Adrenal gland (tissue), 12 donors: Measurements from ENCODE around the gene MTA3. TPM values are rescaled to one million over a fixed set of nuclear protein-coding genes. Genes with fewer than 3 reads are reported as not detected.
A peak's percentile ranks its signal among the peaks of the same experiment; 100 is the strongest.

Source experiments
- DNase-seq, 7 donors: peaks; one replicate each; pipeline ENCODE4 v3.0.0-alpha.2; 2019 to 2020
- H3K27ac ChIP-seq, 5 donors: fragments of 200-600 bp; sonication (generic) in 4 of 5; 1 replicate in 3 of 5; 2 replicates in 2 of 5; pipeline versions ENCODE4 v1.5.1 to v1.8.0; 2016 to 2020; ENCODE audit warnings: mild to moderate bottlenecking in 1 of 5
- H3K27me3 ChIP-seq: fragments of 200-600 bp; 2 replicates; pipeline ENCODE4 v1.8.0; 2021
- H3K36me3 ChIP-seq, 2 donors: fragments of 200-600 bp; replicated peaks in 1 of 2; 1 replicate in 1 of 2; 2 replicates in 1 of 2; pipeline versions ENCODE4 v1.5.1 to v1.8.0; 2018 to 2022
- H3K4me1 ChIP-seq, 2 donors: fragments of 200-600 bp; replicated peaks in 1 of 2; 1 replicate in 1 of 2; 2 replicates in 1 of 2; pipeline versions ENCODE4 v1.5.1 to v1.8.0; 2018 to 2021
- H3K4me3 ChIP-seq, 4 donors: fragments of 200-600 bp; sonication (generic) in 3 of 4; one replicate each; pipeline ENCODE4 v1.5.1; 2016 to 2018
- H3K9me3 ChIP-seq, 3 donors: fragments of 200-600 bp; sonication (generic) in 1 of 3; replicated peaks in 1 of 3; 1 replicate in 2 of 3; 2 replicates in 1 of 3; pipeline versions ENCODE4 v1.5.1 to v1.8.0; 2016 to 2021
- POLR2A ChIP-seq, 2 donors: fragments of 450-650 bp; IDR thresholded peaks; one replicate each; pipeline ENCODE4 v1.6.1; 2017; ENCODE audit warnings: antibody characterized with exemption in 2 of 2, mild to moderate bottlenecking in 2 of 2, moderate library complexity in 1 of 2
- WGBS, 4 donors: extraction: QIAGEN DNeasy Blood & Tissue Kit in 2 of 4; methylation state at CpG; one replicate each; pipeline versions ENCODE4 v1.1.5 to v1.1.7; 2013 to 2017; 5-methylcytosine and 5-hydroxymethylcytosine counted together
- intact Hi-C, 2 donors: fragments of 100-400 bp; cut with DNase I; formaldehyde crosslinking; loops; one replicate each; pipeline versions ENCODE4 v1.14.1 to v1.15.0; 2022 to 2023
- polyA plus RNA-seq, 3 donors: library from polyadenylated mRNA; stranded (reverse); fragments of 200-250 nt in 2 of 3; fragments of 350-450 nt in 1 of 3; fragmentation: Illumina TruSeq in 1 of 3; extraction: RNeasy Lipid Tissue Mini Kit (QIAGEN cat#74804) in 1 of 3; gene quantifications; one replicate each; pipeline ENCODE4 v1.2.3, GENCODE V29; 2013 to 2014
- small RNA-seq, 2 donors: library from RNA; depleted of rRNA; stranded (forward); fragments of <200 nt; gene quantifications; one replicate each; pipeline ENCODE3, GENCODE V24; 2016
- total RNA-seq, 9 donors: library from RNA; depleted of rRNA in 4 of 9; stranded (reverse); fragments of >200 nt in 4 of 9; fragments of 120-200 nt in 1 of 9; fragmentation: NEBNext Ultra II Directional in 1 of 9; extraction: Animal tissue kit (Norgen Biotek cat#: 25700) in 1 of 9; gene quantifications; one replicate each; pipeline versions ENCODE4 v1.1.0 to v1.2.4, GENCODE V29; 2013 to 2023
- TF ChIP-seq, protein P1 (sequence below), 6 experiments: fragments of 450-650 bp in 4 of 6; fragments of 200-600 bp in 2 of 6; sonication (generic) in 1 of 6; IDR thresholded peaks; 1 replicate in 5 of 6; 2 replicates in 1 of 6; pipeline versions ENCODE4 v1.5.1 to v1.8.0; 2016 to 2021; ENCODE audit warnings: antibody characterized with exemption in 6 of 6, mild to moderate bottlenecking in 2 of 6, moderate library complexity in 1 of 6
- donor health status: healthy with polysubstance abuse.
- donor health status: Bipolar disorder and iron deficiency.
- donor health status: DM: yes; HTN: yes; CAD: no.
- donor health status: DM: no; HTN: no; CAD: no.
- donor health status: DM: no; HTN: no; CAD: no.
- donor health status: DM: yes; HTN: yes; CAD: no.

MTA3 gene
- total and polyA plus RNA-seq, 12 donors: 51.5 to 168 (median 91.2) TPM

DNA sequence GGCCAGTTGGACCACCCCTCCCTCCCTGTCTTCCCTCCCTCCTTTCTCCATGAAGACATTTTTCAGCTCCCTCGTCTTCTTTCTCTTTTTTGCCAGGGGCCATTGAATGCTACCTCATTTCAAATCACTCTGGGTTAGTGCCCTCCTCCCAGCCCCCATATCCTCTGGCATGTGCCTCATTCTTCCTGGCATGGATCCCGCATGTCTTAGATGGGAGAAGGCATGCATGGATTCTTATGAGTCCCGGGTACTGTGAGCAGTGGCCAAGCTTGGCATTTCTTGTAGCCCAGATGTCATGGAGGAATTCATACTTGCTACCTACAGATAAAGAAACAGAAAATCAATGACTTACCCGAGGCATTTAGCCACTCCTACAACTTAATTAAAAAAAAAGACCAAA, 232.9 kb downstream of the MTA3 start:
- TF ChIP-seq, protein P1, sequence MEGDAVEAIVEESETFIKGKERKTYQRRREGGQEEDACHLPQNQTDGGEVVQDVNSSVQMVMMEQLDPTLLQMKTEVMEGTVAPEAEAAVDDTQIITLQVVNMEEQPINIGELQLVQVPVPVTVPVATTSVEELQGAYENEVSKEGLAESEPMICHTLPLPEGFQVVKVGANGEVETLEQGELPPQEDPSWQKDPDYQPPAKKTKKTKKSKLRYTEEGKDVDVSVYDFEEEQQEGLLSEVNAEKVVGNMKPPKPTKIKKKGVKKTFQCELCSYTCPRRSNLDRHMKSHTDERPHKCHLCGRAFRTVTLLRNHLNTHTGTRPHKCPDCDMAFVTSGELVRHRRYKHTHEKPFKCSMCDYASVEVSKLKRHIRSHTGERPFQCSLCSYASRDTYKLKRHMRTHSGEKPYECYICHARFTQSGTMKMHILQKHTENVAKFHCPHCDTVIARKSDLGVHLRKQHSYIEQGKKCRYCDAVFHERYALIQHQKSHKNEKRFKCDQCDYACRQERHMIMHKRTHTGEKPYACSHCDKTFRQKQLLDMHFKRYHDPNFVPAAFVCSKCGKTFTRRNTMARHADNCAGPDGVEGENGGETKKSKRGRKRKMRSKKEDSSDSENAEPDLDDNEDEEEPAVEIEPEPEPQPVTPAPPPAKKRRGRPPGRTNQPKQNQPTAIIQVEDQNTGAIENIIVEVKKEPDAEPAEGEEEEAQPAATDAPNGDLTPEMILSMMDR (IDR thresholded peaks at IDR 0.05): no peak
- TF ChIP-seq POLR2A (IDR thresholded peaks at IDR 0.05): no peak
- WGBS, 4 donors: 59 to 73% (median 71%) methylated on average over 4 of the region's 4 CpGs
- Histone ChIP-seq H3K27me3 (no peaks in the 10 kb centered on the region), H3K4me1 (no peaks in the 10 kb centered on the region), H3K27ac (no peak overlapping the region), H3K9me3 (no peaks in the 10 kb centered on the region), H3K4me3 (no peak overlapping the region), H3K36me3 (no peaks in the 10 kb centered on the region)
- DNase-seq: peak in 1 of 7 donors; percentile 42
- intact Hi-C loops: no loop called here

DNA sequence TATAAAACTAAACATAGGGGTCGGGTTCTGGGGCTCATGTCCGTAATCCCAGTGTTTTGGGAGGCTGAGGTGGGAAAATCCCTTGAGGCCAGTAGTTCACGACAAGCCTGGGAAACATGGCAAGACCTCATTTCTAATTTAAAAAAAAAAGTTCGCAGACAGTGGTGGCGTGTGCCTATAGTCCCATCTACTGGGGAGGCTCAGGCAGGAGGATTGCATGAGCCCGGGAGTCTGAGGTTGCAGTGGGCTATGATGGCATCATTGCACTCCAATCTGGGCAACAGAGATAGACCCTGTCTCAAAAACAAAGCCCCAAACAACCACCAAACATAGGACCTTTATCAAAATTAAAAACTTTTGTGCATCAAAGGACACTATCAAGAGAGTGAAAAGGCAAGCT, 233.7 kb downstream of the MTA3 start:
- TF ChIP-seq, protein P1 (IDR thresholded peaks at IDR 0.05): no peak
- no peak for TF ChIP-seq POLR2A (IDR thresholded peaks at IDR 0.05)
- H3K27ac ChIP-seq: no peak overlapping the region
- intact Hi-C loops: no loop called here
- H3K9me3 ChIP-seq: no peaks in the 10 kb centered on the region
- no peak overlapping the region for H3K4me3 ChIP-seq
- no peaks in the 10 kb centered on the region for H3K27me3 ChIP-seq
- H3K4me1 ChIP-seq: no peaks in the 10 kb centered on the region
- H3K36me3 ChIP-seq: no peaks in the 10 kb centered on the region
- DNase-seq: no peak
- whole genome bisulfite sequencing, 4 donors: 81 to 97% (median 93%) methylated on average over 6 of the region's 6 CpGs

DNA sequence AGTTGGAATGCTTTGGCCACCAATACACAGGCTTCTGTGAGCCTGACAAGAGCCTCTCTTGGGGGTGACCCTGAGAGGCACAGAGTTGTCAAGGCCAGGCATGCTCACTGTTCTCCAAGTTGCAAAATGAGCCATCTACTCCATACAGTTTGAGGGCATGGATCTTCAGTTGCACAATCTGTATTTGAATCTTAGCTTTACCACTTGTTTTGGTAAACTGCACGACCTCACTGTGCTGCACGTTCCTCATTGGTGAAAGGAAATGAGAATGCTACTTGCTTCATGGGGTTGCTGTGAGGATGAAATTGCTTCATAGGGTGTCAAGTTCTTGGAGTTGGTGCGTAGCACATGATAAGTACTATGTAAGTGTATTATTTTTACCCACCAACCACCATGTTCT, 235.9 kb downstream of the MTA3 start:
- Histone ChIP-seq H3K4me1 (peaks cover 7 to 8% of the 10 kb centered on the region in 2 donors), H3K27ac (no peak overlapping the region), H3K4me3 (no peak overlapping the region), H3K27me3 (no peaks in the 10 kb centered on the region), H3K36me3 (no peaks in the 10 kb centered on the region), H3K9me3 (no peaks in the 10 kb centered on the region)
- TF ChIP-seq POLR2A (IDR thresholded peaks at IDR 0.05): no peak
- TF ChIP-seq, protein P1 (IDR thresholded peaks at IDR 0.05): no peak
- WGBS, 4 donors: 40 to 57% (median 45%) methylated on average over 1 to 3 of the region's 3 CpGs
- DNase-seq: peak in 3 of 7 donors; percentile 29 to 63 (median 42)
- intact Hi-C loops: no loop called here

GRCh38 chr2:42804891-42805290, 236.5 kb downstream of the MTA3 start:
- Histone ChIP-seq H3K27me3 (no peaks in the 10 kb centered on the region), H3K4me1 (peaks cover 9 to 10% of the 10 kb centered on the region in 2 donors), H3K36me3 (no peaks in the 10 kb centered on the region), H3K9me3 (no peaks in the 10 kb centered on the region), H3K4me3 (no peak overlapping the region), H3K27ac (no peak overlapping the region)
- TF ChIP-seq, protein P1 (IDR thresholded peaks at IDR 0.05): no peak
- no peak for TF ChIP-seq POLR2A (IDR thresholded peaks at IDR 0.05)
- intact Hi-C loops: no loop called here
- DNase-seq: no peak
- 74 to 96% (median 77%) methylated on average over 5 of the region's 5 CpGs for WGBS, 4 donors

Small RNA genes within 50 kb of the gene (small RNA-seq; reads per million reads assigned to genes)
- gene AC074375.1 (0 reads per million in 2 donors), gene RNU6-137P (0 reads per million in 2 donors)

Other genes with a start within 250 kb of the MTA3 start
- 100 to 1,000 TPM; 185 to 446 (median 304) TPM for gene COX7A2L, start 207.4 kb upstream of the MTA3 start, total RNA-seq
- 100 to 1,000 TPM; 124 to 236 (median 167) TPM for gene COX7A2L, start 207.4 kb upstream of the MTA3 start, polyA plus RNA-seq
- gene KCNG3, start 74.7 kb upstream of the MTA3 start, total RNA-seq: 10 to 100 TPM in 2 of 9 donors, 1 to 10 TPM in 7; 1.7 to 16.0 (median 3.7) TPM
- 1 to 10 TPM in 1 of 3 donors, under 1 TPM in 2; 0.24 to 1.8 (median 0.40) TPM for gene KCNG3, start 74.7 kb upstream of the MTA3 start, polyA plus RNA-seq
- gene OXER1, start 195.5 kb downstream of the MTA3 start, total RNA-seq: 1 to 10 TPM in 5 of 9 donors, under 1 TPM in 3, not detected in 1; 0.22 to 2.4 (median 1.3) TPM
- gene OXER1, start 195.5 kb downstream of the MTA3 start, polyA plus RNA-seq: 10 to 100 TPM in 1 of 3 donors, 1 to 10 TPM in 1, under 1 TPM in 1; 0.16 to 11.2 (median 5.2) TPM
- 10 to 100 TPM in 6 of 9 donors, 1 to 10 TPM in 3; 3.1 to 30.1 (median 11.7) TPM for gene HAAO, start 224.0 kb downstream of the MTA3 start, total RNA-seq
- gene HAAO, start 224.0 kb downstream of the MTA3 start, polyA plus RNA-seq: 10 to 100 TPM in 2 of 3 donors, 1 to 10 TPM in 1; 2.7 to 24.4 (median 20.8) TPM